HG02610 (cell line): ENCODE data around the gene CYTL1.
"Not testable (repeated sequence)": the region's sequence is repeated elsewhere in the genome, so short reads cannot be mapped to it uniquely, and the experiment has no call there.

Experiments used
- ATAC-seq: cut with Tn5 transposase; IDR thresholded peaks from one replicate; pipeline ENCODE4 v1.9.1; 2021; ENCODE audit warnings: mild to moderate bottlenecking, moderate library complexity; ENCODE audit not compliant: unreplicated experiment

The CYTL1 gene, protein sequence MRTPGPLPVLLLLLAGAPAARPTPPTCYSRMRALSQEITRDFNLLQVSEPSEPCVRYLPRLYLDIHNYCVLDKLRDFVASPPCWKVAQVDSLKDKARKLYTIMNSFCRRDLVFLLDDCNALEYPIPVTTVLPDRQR

DNA sequence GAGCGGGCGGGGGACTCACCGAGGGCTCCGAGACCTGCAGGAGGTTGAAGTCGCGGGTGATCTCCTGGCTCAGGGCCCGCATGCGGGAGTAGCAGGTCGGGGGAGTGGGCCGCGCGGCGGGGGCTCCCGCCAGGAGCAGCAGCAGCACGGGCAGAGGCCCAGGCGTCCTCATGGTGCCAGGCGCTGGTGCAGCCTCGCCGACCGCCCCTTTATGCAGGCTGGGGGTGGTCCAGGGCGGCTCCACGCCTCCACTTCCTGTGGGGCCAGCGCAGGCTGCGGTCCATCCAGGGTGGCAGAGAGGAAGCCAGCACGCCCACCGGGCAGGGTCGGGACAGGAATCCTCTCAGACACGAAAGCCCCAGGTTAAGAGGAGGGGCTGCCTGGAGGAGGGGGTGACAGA is at the start of gene CYTL1:
CYTL1 (minus strand) TSS at position 185 of the 400 bp plus-strand sequence; CDS start at position 172, 13 bp downstream.
- ATAC-seq = no peak

DNA sequence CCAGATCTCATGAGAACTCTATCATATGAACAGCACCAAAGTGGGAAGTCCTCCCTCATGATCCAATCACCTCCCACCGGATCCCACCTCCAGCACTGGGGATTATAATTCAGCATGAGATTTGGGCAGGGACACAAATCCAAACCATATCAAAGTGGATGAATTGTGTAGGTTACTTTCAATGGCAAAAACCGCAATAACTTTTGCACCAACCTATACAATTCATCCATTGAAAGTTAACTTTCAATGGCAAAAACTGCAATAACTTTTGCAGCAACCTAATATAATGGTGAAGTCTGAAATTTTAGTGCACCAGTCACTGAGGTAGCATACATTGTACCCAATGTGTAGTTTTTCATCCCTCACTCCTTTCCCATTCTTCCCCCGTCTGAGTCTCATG is 48.6 kb upstream of the CYTL1 start:
- ATAC-seq = no peak

DNA sequence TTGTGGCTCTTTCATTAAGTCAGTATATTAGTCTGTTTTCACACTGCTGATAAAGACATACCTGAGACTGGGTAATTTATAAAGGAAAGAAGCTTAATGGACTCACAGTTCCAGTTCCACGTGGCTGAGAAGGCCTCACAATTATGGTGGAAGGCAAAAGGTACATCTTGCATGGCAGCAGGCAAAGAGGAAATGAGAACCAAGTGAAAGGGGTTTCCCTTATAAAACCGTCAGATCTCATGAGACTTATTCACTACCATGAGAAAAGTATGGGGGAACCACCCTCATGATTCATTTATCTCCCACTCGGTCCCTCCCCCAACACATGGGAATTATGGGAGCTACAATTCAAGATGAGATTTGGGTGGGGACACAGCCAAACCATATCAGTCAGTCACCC is 47.7 kb upstream of the CYTL1 start:
- not testable (repeated sequence) for ATAC-seq

DNA sequence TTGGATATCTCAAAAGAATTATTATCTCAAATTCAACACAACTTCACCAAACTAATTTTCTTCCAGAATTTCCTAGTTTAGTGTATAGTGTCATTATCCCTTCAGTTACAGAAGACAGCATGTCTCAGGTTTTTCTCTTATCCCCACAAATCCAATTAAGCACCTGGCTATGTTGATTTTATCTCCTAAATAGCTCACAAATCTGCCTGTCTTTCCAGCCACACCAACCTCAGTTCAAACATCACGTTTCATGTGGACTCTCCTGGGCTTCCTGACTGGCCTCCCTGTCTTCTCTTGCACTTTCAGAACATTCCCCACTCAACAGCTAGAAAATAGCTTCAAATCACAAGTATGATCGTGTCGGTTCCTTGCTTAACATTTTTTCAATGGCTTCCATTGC is 46.8 kb upstream of the CYTL1 start:
- ATAC-seq = no peak

DNA sequence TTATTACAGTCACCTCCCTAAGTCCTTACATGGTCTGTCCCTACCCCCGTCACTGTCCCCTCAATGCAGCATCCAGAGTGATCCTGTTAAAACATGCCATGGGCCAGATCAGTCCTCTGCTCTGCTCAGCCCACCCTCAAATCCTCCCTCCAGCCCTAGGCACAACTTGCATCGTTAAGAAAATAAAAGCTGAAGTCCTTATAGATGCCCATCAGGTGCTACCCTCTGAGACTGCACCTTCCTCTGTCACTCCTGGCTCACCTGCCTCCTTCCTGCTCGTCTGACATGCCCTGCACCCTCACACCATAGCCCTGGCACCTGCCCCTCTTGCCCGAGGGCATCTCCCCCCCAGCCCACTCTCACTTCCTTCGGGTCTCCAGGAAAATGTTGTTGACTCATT is 36.2 kb upstream of the CYTL1 start:
- no peak for ATAC-seq

DNA sequence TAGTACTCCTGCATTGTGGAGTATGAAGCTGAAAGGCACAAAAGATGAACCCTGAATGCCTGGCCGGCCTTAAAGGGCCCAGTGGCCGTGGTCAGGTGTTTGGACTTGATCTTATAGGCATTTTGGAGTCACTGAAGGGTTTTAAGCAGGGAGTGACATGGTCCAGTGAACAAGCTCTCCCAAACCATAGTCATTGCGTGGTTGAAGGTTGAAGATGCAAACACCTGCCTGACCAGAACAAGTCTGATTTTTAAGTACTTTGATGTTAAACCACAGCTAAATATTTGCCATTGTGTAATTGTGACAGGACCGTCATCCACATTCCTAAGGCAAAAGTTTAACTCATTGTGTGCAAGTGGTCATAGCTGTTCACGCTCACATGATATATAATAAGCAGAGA is 35.3 kb upstream of the CYTL1 start:
- ATAC-seq = no peak

DNA sequence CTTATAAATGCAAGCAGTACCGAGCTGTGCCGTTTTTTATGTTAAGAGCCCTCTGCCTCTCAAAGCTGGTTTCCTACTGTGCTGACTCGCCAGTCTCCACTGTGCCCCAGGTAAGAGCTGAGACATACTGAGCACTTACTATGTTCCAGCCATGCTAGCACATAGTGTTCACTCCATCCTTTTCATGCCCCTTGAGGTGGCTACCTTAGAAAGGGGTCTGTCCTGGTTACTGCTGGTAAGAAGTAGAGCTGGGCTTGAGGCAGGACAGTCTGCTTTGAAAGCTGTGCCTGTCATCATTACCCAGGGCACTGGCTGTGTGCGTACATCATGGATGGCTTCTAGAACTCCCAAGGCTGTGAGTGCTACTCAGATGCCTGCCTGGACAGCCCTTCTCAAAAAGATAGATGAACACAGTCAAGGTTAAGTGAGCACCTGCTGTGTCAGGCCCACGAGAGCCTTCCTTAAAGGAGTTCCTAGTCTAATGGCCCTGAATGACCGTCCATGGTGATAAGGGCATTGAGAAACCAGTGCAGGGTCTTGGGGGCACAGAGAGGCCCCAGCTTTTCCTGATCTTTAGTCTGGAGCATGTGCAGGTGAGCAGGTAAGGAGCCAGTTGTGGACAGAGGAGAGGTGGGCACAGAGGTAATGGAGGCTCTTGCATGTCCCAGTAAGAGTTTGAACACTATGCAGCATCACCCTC is 33.6 kb upstream of the CYTL1 start:
- no peak for ATAC-seq

DNA sequence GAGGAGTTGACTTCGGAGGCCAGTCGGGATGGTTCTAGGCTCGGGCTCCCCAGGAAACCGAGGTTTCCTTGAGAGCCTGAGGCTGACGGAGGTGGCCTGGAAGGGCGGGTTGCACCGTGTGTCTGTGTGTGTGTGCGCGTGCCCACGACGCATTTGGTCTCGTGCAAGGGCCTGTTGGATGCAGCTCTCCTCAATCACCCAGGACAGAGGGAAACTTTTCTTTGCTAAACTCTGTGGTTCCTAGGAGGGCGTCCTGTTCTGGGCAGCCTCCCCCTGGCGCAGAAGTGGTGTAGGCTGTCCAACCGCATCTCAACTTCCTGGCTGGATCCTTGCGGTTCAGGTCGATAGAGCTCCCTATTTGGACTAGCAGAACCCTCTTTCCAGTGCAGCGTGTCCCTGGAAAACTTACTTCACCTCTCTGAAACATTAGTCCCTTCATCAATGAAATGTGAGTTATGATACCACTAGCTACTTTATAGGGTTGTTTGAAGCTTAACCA is 33.0 kb upstream of the CYTL1 start:
- ATAC-seq = no peak

DNA sequence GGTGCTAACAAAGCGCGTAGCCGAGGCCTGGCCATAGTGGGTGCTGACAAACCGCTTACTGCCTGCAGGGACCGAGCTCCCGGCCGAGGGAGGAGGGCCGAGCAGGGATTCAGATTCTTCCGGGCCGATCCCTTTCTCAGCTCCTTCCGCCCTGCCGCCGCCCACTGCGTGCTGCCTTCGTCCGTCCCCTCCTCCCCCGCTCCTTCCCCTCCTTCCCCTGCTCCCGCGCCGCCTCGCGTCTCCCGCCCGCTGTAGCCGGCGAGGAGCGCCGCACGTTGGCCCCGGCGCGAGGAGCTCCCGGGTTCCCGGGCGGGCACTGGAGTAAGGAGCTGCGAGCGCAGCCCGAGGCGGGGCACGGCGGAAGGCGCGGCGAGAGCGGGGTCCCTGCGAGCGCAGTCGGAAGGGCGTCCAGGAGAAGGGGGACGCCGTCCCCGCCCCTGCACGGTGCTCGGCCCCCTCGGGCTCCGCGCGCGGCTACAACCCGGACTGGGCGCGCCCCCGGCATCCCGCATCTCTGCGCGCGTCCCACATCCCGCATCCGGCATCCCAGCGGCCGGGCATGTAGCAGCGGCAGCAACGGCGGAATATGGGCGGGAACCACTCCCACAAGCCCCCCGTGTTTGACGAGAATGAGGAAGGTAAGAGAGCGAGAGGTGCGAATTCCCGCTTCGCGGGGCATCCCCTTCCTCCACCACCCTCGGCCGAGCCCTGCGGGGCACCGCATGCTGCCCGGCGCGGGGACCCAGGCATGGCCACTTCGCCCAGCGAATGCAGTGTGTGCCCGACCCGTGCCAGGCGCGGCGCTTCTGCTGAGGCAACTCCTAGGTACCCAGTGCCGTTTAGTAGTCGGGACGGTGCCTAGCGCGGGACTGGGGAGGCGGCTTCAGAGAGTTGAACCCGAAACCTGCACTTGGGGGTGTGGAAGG is 32.3 kb upstream of the CYTL1 start, which contains the start of gene STK32B:
STK32B (plus strand) TSS at position 203 of the 926 bp plus-strand sequence.
- ATAC-seq = no peak

DNA sequence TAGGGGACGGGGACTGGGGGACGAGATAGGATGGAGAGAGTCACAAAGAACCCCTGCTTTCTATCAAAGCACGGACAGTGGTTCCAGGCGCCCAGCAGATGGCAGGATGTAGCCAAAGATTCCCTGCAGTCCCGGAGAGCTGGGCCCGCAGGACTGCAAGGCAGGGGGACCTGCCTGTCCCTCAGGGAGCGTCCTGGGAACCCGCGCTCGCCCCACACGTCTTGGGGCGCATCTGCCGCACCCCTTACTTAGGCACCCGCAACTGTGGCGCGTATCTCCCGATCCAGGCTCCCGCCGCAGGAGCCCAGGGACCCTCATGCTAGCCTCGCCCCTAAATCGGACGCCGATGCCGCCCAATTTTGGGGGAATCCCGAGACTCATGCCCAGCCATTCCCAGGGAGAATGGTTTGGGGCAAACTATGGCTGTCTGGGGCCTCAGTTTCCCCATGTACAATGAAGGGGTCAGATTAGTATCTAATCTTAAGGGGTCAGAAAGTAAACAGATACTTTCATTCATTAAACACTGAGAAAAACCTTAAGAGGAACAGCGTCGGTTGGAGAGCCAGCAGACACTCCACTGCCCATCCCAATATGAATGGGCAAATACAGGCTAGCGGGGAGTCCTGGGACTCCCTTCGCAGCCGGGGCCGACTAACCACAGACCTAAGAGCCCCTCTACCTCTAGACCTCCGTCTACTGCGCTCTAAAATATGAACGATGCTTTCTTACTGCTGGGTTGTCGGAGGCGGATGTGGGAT is 31.4 kb upstream of the CYTL1 start:
- ATAC-seq = no peak

DNA sequence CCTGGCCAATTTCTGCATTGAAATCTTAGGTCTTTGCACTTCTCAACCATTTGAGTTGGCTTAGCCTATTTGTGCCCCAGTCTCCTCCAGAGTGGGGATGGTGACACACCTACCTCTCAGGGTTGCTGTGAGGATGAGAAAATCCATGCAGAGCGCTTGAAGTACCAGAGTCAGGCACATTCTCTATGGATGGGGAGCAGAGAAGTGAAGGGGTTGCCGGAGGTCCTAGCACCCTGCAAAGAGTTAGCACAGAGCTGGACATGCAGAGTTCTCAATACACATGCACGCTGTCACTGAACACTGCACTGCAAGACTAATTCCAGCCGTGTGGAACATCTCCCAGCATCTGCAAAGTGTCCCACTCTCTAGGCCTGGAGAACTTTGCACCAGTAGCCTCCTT is 29.5 kb upstream of the CYTL1 start:
- ATAC-seq = no peak

DNA sequence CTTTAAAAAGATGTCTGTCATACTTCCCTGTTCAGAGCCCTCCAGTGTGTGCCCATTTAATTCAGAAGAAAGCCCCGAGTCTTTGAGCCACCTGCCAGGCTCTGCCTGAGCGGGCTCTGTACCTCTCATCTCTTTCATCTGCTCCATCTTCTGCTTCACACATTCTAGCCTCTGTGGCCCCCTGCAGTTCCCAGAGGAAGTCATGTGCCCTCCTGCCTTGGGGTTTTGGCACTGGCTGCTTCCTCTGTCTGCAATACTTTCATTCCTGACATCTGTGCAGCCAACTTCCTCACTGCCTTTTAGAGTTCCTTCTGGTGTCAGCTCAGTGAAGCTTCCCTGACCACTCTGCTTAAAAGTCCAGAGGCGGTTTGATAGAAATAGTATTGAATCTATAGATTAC is 25.8 kb upstream of the CYTL1 start:
- no peak for ATAC-seq

DNA sequence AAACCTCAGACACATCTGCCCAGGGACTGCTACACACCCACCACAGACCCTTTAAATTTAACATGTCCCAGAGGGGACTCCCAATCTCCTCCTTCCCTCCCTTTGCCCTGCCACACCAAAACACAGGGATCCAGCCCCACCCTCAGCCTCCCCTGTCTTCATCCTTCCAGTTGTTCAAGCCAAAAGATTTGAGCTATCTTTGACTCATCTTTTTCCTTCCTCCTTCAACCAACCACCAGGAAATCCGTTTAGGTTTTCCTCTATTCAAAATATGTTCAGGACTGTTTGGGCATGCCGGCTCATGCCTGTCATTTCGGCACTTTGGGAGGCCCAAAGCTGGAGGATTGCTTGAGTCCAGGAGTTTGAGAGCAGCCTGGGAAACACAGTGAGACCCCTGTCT is 25.1 kb upstream of the CYTL1 start:
- no peak for ATAC-seq

DNA sequence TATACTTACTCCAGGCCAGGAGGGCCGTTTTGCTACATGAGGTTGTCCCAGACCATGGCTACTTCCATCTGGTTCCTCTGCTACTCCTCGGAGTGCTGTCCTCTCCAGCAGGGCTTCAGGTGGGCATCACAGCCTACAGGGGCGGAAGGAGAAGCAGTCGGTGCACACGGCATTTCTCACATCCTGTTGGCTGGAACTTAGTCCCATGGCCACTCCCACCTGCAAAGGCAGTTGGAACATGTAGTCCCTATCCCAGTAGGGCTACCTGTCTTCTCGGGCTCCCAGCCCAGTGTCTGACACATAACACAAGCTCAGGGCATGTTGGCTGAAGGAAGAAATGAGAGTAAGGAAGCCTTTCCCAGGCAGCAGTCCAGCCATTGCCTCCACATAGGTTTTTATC is 24.3 kb upstream of the CYTL1 start:
- ATAC-seq = no peak

DNA sequence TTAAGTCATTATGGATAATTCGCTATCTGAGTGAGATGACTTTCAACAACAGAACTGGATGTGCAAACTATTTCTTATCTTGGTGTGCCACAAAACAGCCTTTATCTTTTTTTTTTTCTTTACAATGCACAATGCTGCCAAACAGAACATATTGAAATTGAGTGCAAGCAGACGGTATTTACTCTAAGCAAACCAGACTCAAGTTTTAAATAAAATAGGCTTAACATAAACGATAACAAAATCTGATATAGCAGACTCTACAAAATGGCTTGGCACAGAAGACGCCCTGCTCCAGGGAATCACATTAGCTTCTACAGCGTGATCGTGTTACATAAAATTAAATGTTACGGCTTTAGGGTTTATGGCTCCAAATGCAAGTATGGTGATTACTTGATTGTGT is 22.4 kb upstream of the CYTL1 start:
- ATAC-seq = no peak

DNA sequence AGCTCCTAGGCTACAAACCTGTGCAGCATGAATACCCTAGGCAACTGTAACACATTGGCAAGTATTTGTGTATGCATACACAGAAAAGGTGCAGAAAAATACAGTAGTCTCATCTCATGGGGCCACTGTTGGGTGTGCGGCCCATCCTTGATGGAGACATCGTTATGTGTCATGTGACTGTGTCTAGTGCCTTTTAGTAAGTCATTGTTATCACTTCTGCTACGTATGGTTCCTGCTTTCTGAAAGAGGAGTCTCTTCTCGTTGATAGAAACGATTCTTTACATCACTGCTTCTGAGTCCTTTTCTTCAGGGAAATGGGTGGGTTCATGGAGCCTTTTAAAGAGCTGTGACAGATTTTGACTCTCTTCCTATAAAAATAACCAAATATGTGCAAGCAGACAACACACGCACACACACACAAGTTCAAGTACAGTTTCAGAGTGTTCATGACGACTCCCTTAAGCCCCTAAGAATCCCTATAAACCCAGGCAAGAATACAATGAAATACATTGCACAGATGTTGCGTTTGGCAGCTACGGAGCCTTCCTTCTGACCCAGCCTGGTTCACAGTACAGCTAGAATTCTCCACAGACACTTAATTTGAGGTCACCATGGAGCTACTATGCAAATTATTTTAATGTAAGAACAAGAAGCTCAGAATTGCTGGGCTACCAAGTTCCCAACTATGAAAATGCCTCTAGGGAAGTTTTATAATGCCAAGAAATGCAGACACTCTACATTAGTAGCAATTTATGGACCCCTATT is 21.8 kb upstream of the CYTL1 start:
- no peak for ATAC-seq

DNA sequence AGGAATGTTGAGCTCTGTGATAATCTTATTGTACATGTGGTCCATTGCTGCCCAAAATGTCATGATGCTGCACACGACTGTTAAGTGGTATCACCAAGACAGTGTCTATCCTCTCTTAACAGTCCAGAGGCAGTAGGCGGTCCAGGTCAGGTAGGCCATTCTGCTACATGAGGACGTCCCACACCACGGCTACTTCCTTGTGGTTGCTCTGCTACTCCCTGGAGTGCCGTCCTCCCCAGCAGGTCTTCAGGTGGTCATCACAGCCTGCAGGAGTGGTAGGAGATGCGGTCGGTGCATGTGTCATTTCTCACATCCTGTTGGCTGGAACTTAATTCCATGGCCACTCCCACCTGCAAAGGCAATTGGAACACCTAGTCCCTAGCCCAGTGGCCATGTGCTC is 20.5 kb upstream of the CYTL1 start:
- ATAC-seq = no peak

DNA sequence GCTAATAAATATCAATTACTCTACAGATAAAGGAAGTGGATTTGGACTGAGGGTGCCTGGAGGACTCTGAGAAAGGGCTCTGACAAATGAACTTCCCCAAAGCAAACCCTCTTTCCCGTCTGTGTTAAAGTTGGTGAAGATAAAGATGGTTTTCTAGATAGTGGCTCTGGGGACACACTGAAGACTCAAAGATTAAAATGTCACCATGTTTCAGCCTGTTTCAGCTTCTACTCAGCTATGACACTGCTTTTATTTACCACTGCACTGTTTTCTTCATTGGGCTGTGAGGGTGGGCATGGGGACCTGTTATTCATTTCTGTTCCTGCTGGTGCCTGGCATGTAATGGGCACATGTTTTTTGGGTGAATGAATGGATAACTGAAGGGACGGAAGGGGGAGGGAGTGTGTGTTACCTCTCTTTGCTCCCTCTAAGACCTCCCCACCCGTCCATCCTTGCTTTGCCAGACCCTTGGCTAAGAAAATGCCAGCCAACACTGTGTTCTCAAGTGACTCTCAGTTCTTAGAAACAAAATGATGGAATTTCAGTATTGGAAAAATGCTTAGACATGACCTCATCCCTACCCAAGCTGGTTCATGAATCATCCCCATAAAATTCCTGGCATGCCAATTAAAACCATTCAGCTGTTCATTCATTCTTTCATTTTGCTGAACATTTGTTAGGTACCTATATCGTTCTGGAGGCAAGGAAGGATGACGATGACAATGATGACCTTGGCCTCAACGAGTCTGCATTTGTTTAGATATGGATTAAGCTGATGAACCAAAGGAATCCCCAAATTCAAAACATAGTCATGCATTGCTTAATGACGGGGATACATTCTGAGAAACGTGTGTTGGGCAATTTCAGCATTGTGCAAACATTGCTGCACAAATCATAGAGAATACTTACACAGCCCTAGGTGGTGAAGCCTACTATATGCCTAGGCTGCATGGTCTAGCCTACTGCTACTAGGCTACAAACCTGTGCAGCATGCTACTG is 18.6 kb upstream of the CYTL1 start:
- no peak for ATAC-seq

DNA sequence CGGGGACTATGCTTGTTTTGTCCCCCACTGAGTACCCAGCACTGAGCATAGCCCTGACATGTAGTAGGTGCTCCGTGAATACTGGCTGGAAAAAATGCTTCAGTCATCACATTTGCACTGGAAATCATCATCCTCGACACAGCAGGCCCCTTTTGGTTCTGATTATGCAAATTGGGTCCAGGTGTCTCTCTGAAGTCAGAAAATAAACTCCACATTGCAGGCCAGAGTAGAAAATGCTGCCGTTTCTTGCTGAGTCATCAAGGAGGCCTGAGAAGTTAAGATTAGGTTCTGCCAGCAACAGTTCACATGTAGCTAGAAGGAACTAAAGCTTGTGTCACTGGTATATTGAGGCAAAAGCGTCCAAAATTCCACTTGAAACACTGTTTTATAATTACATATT is 17.0 kb upstream of the CYTL1 start:
- ATAC-seq = no peak
